ENCODE data around the gene SMIM1.

SMIM1 gene

GRCh38 chr1:3821004-3821403, 48.5 kb downstream of the SMIM1 start:
- peak; percentile 47 for DNase-seq (ENCODE audit: low read depth, low spot score)

GRCh38 chr1:3821447-3821846, 48.9 kb downstream of the SMIM1 start:
- no peak for DNase-seq (ENCODE audit: low read depth, low spot score)

GRCh38 chr1:3821908-3822307, 49.4 kb downstream of the SMIM1 start:
- DNase-seq (ENCODE audit: low read depth, low spot score): no peak

- no peak for DNase-seq (ENCODE audit: low read depth, low spot score)
Measured at GRCh38 chr1:3822421-3822820, 49.9 kb downstream of the SMIM1 start.

GRCh38 chr1:3824650-3825049, 52.1 kb downstream of the SMIM1 start:
- no peak for DNase-seq (ENCODE audit: low read depth, low spot score)

GRCh38 chr1:3825356-3825755, 52.8 kb downstream of the SMIM1 start:
- DNase-seq (ENCODE audit: low read depth, low spot score): no peak
